Fibroblast of villous mesenchyme (primary cell): Measurements from ENCODE around the gene PLEKHA1. TPM values are rescaled to one million over a fixed set of nuclear protein-coding genes. Genes with fewer than 3 reads are reported as not detected.

ENCODE experiments used
- DNase-seq: peaks from one replicate; pipeline ENCODE4 v3.0.0-alpha.2; 2010; ENCODE audit warnings: low read depth
- H3K4me3 ChIP-seq: 2 replicates; pipeline ENCODE4 v1.5.1; 2011; ENCODE audit warnings: low read depth, mild to moderate bottlenecking, low read length
- CTCF ChIP-seq: IDR thresholded peaks from 2 replicates; pipeline ENCODE4 v1.5.1; 2012; ENCODE audit warnings: low read depth, mild to moderate bottlenecking, low read length; ENCODE audit not compliant: insufficient read depth
- total RNA-seq: library from RNA; depleted of rRNA; stranded (reverse); fragments of >200 nt; gene quantifications from 2 replicates; pipeline ENCODE4 v1.2.3, GENCODE V29; 2012

The PLEKHA1 gene
- total RNA-seq, 1 donor = 15.5 TPM

GRCh38 chr10:122352817-122353525, 21.5 kb upstream of the PLEKHA1 start:
- no peak overlapping the region for H3K4me3 ChIP-seq
- TF ChIP-seq CTCF = no peak
- DNase-seq = no peak

- no peak for DNase-seq
- TF ChIP-seq CTCF = no peak
- no peak overlapping the region for H3K4me3 ChIP-seq
Measured at GRCh38 chr10:122354383-122354782, 20.1 kb upstream of the PLEKHA1 start.

- DNase-seq = no peak
- no peak for TF ChIP-seq CTCF
- H3K4me3 ChIP-seq = no peak overlapping the region
Measured at GRCh38 chr10:122357685-122358084, 16.8 kb upstream of the PLEKHA1 start.

GRCh38 chr10:122359621-122360020, 14.9 kb upstream of the PLEKHA1 start:
- TF ChIP-seq CTCF = no peak
- H3K4me3 ChIP-seq = no peak overlapping the region
- no peak for DNase-seq

- DNase-seq = no peak
- H3K4me3 ChIP-seq = no peak overlapping the region
- TF ChIP-seq CTCF = no peak
Measured at GRCh38 chr10:122361046-122361445, 13.5 kb upstream of the PLEKHA1 start.

GRCh38 chr10:122362031-122362592, 12.4 kb upstream of the PLEKHA1 start:
- no peak overlapping the region for H3K4me3 ChIP-seq
- DNase-seq = no peak
- TF ChIP-seq CTCF = no peak
